GM19193 (cell line): ENCODE measurements around the gene TRIM72.

Source experiments
- POLR2A ChIP-seq: IDR thresholded peaks from 4 replicates; pipeline ENCODE4 v1.6.1; 2011; ENCODE audit not compliant: insufficient read depth, insufficient read length; ENCODE audit errors: extremely low read depth

The TRIM72 gene

GRCh38 chr16:31224092-31224955 lies 10.4 kb downstream of the TRIM72 start:
- TF ChIP-seq POLR2A = no peak

DNA sequence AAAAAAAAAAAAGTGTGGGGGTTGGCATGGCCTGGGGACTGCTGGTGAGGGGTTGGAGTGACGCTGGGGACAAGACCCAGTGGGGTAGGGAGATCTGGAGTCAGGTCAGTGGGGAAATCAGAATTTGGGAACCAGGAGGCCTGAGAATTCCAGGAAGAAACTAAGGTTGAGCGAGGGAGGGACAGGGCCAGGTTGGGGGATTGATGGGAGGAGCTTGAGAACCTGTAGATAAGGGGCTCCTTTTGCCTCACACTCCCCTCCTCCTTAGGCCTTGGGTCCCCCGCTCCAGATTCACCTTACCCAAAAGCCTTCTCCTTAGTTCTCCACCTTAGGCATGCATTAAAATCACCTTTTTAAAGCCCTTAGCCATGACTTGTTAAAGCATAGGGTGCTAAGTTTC lies 11.3 kb downstream of the TRIM72 start:
- no peak for TF ChIP-seq POLR2A

GRCh38 chr16:31228206-31228605 lies 14.3 kb downstream of the TRIM72 start:
- TF ChIP-seq POLR2A = no peak

GRCh38 chr16:31229501-31229900 lies 15.6 kb downstream of the TRIM72 start:
- no peak for TF ChIP-seq POLR2A

GRCh38 chr16:31238041-31238440 lies 24.1 kb downstream of the TRIM72 start:
- TF ChIP-seq POLR2A = no peak

DNA sequence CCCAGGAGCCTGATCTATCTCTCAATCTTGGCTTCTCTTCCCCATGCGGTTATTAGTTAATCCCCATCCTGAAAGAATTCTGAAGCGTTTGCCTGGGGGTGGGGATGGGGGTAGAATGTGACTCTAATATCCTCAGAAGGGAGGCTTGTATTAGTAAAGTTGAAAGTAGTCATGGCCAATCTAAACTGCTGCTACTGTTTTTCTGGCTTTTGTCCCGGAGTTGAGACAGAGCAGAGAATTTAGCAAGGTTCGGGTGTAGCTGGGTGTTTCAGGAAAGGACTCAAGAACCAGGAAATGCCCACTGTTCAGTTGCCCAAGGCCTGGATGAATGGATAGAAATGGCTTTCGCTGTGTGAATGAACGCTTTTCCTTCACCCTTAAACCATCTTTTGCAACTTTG lies 28.3 kb downstream of the TRIM72 start:
- no peak for TF ChIP-seq POLR2A

GRCh38 chr16:31243734-31244670 lies 30.1 kb downstream of the TRIM72 start:
- TF ChIP-seq POLR2A = no peak

DNA sequence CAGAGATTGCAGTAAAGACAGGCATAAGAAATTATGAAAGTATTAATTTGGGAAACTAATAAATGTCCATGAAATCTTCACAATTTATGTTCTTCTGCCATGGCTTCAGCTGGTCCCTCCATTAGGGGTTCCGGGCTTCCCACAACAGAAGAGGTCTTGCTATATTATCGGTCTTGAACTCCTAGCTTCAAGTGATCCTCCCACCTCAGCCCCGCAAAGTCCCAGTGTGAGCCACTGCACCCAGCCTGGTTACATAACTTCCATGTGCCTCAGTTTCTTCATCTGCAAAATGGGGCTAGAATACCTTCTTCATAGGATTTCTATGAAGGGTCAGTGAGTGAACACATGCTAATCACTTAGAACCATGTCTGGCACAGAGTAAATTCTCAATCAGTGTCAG lies 32.4 kb downstream of the TRIM72 start:
- no peak for TF ChIP-seq POLR2A

DNA sequence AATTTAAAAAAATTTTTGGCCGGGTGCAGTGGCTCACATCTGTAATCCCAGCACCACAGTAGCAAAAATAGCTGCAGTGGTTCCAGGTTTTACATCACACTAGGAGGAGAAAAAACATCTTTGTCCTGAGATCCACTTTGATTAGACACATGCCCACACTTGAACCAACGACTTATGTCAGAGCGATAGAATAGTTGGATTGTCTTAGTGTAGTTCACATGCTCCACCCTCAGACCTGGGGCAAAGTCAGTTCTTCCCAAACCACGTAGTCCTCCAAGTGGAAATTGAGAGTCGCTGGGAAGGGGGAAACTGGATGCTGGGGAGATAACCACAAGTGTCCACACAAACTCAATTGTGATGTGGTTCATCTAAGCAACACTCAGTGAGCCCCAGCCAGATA lies 34.4 kb downstream of the TRIM72 start:
- TF ChIP-seq POLR2A = no peak

DNA sequence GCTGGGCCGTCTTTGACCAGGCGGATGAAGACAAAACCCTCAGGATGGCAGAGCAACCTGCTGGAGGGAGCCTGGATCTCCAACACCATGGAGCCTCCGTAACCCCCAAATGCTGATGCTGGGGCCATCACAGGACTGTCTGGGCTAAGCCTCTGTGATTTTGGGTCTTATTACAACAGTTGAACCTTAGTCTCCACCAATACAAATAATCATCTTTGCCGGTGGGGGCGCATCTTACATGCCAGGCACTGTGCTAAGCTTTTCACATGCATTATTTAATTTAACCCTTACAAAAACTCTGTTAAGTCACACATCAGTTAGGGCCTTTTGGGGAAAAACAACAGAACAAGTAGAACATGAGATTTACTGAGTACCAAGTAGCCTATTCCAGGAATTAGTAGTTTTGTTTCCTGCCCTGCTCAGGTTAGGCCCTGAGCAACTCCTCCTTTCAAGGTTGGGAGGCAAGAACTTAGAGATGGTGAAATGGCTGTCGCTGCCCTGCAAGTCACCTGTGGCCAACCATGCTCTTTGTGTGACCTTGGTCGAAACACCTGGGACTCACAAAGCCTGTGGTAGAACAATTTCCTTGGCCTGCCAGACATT lies 37.0 kb downstream of the TRIM72 start:
- no peak for TF ChIP-seq POLR2A

- no peak for TF ChIP-seq POLR2A
Observed at GRCh38 chr16:31251435-31251834, 37.5 kb downstream of the TRIM72 start.

DNA sequence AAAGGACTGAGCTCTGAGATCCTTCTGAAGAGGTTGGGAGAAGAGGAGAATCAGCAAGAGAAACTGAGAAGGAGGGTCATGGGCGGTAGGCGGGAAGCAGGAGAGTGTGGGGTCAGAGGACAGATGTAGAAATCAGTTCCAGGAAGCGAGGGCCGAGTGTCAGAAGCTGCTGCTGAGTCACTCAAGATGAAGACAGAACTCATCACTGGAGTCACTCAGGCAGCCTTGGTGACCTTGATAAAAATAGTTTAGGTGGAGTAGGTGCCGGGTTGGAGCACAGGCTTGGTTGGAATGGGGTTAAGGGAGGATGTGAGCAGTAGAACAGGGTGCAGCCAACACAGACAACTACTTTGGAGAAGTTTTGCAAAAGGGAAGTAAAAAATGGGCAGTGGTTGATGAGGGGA lies 39.7 kb downstream of the TRIM72 start:
- no peak for TF ChIP-seq POLR2A

- no peak for TF ChIP-seq POLR2A
Observed at GRCh38 chr16:31256466-31256865, 42.5 kb downstream of the TRIM72 start.

DNA sequence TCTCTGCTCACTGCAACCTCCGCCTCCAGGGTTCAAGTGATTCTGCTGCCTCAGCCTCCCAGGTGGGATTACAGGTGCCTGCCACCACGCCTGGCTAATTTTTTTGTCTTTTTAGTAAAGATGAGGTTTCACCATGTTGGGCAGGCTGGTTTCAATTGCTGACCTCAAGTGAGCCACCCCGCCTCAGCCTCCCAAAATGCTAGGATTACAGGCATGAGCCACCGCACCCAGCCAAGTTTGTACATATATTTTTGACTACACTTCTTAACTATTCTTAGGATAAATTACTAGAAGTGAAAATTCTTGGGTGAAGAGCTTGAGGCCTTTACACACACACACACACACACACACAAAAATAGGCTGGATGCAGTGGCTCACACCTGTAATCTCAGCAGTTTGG lies 44.4 kb downstream of the TRIM72 start:
- no peak for TF ChIP-seq POLR2A
